Stomach (tissue), 9 donors: ENCODE data around the gene TINCR. TPM values are rescaled to one million over a fixed set of nuclear protein-coding genes. Genes with fewer than 3 reads are reported as not detected.

Experiments
- DNase-seq, 2 donors: peaks; one replicate each; pipeline versions ENCODE4 v3.0.0 to v3.0.0-alpha.2; 2013 to 2019
- H3K27ac ChIP-seq, 5 donors: fragments of 200-600 bp in 4 of 5; sonication (generic) in 4 of 5; one replicate each; pipeline ENCODE4 v1.5.1; 2013 to 2019; ENCODE audit warnings: mild to moderate bottlenecking in 1 of 5, moderate library complexity in 1 of 5
- H3K27me3 ChIP-seq, 3 donors: fragments of 200-600 bp; sonication (generic); one replicate each; pipeline ENCODE4 v1.5.1; 2017 to 2019; ENCODE audit warnings: mixed run types in 1 of 3
- H3K36me3 ChIP-seq, 4 donors: fragments of 200-600 bp; sonication (generic); 1 replicate in 3 of 4; 2 replicates in 1 of 4; pipeline ENCODE4 v1.5.1; 2016 to 2019
- H3K4me1 ChIP-seq, 4 donors: fragments of 200-600 bp; sonication (generic); one replicate each; pipeline ENCODE4 v1.5.1; 2016 to 2019
- H3K4me3 ChIP-seq, 4 donors: fragments of 200-600 bp; sonication (generic) in 3 of 4; one replicate each; pipeline ENCODE4 v1.5.1; 2016 to 2019; ENCODE audit warnings: mild to moderate bottlenecking in 1 of 4
- H3K9me3 ChIP-seq, 4 donors: fragments of 200-600 bp; sonication (generic); one replicate each; pipeline ENCODE4 v1.5.1; 2016 to 2019
- CTCF ChIP-seq, 7 experiments: fragments of 450-650 bp in 4 of 7; fragments of 200-600 bp in 3 of 7; sonication (generic) in 3 of 7; IDR thresholded peaks; one replicate each; pipeline ENCODE4 v1.5.1; 2016 to 2019; ENCODE audit warnings: antibody characterized with exemption in 7 of 7, control low read depth in 2 of 7, mild to moderate bottlenecking in 1 of 7
- EP300 ChIP-seq: sonication (generic); formaldehyde crosslinking; IDR thresholded peaks from one replicate; pipeline ENCODE4 v1.6.1; 2017; ENCODE audit warnings: antibody characterized with exemption
- POLR2A ChIP-seq, 4 donors: fragments of 450-650 bp; IDR thresholded peaks; one replicate each; pipeline ENCODE4 v1.6.1; 2016; ENCODE audit warnings: antibody characterized with exemption in 4 of 4, control low read depth in 2 of 4, mild to moderate bottlenecking in 1 of 4, moderate library complexity in 1 of 4
- POLR2AphosphoS5 ChIP-seq, 3 donors: sonication (generic); formaldehyde crosslinking; IDR thresholded peaks; one replicate each; pipeline ENCODE4 v1.6.1; 2016; ENCODE audit warnings: antibody characterized with exemption in 3 of 3
- WGBS, 5 donors: extraction: QIAGEN DNeasy Blood & Tissue Kit in 3 of 5; methylation state at CpG; one replicate each; pipeline versions ENCODE4 v1.1.5 to v1.1.7; 2013 to 2018; 5-methylcytosine and 5-hydroxymethylcytosine counted together
- intact Hi-C: fragments of 100-400 bp; cut with DNase I; formaldehyde crosslinking; loops from one replicate; pipeline ENCODE4 v1.15.1; 2023; ENCODE audit warnings: low total_unique reads
- polyA plus RNA-seq, 3 donors: library from polyadenylated mRNA; stranded (reverse); fragments of 200-250 nt; gene quantifications; one replicate each; pipeline ENCODE4 v1.2.3, GENCODE V29; 2013
- total RNA-seq, 5 donors: library from RNA; depleted of rRNA; stranded (reverse); fragments of >200 nt; gene quantifications; one replicate each; pipeline versions ENCODE4 v1.1.0 to v1.2.3, GENCODE V29; 2014 to 2016
- donor health status: healthy with polysubstance abuse.
- donor health status: Bipolar disorder and iron deficiency.
- donor health status: healthy.

TINCR gene
- total and polyA plus RNA-seq, 8 donors: 0.15 to 14.2 (median 0.19) TPM; not detected in 4

GRCh38 chr19:5526691-5527090 lies 41.1 kb downstream of the TINCR start:
- Histone ChIP-seq H3K27me3 (peaks cover 0 to 69% (median 0%) of the 10 kb centered on the region in 3 donors), H3K36me3 (no peaks in the 10 kb centered on the region), H3K9me3 (no peaks in the 10 kb centered on the region), H3K4me1 (no peaks in the 10 kb centered on the region), H3K27ac (no peak overlapping the region), H3K4me3 (no peak overlapping the region)
- 83 to 89% (median 84%) methylated on average over 5 to 6 of the region's 6 CpGs for WGBS, 5 donors
- no peak for DNase-seq
- no peak for TF ChIP-seq POLR2AphosphoS5 (IDR thresholded peaks at IDR 0.05)
- no peak for TF ChIP-seq POLR2A (IDR thresholded peaks at IDR 0.05)
- TF ChIP-seq EP300: no peak
- no peak for TF ChIP-seq CTCF (IDR thresholded peaks at IDR 0.05)
- intact Hi-C loops: no loop called here

- DNase-seq: no peak
- 59 to 72% (median 67%) methylated on average over 6 of the region's 6 CpGs for WGBS, 5 donors
- intact Hi-C loops: no loop called here
Measured at GRCh38 chr19:5524081-5524480, 43.7 kb downstream of the TINCR start.

GRCh38 chr19:5522106-5522505 lies 45.6 kb downstream of the TINCR start:
- intact Hi-C loops: no loop called here
- peaks cover 0 to 61% (median 0%) of the 10 kb centered on the region in 3 donors for H3K27me3 ChIP-seq
- WGBS, 5 donors: 56 to 65% (median 61%) methylated on average over 11 of the region's 11 CpGs
- no peak overlapping the region for H3K4me3 ChIP-seq
- peaks cover 0 to 15% (median 4%) of the 10 kb centered on the region in 4 donors for H3K9me3 ChIP-seq
- no peaks in the 10 kb centered on the region for H3K4me1 ChIP-seq
- DNase-seq: no peak
- TF ChIP-seq POLR2AphosphoS5 (IDR thresholded peaks at IDR 0.05): no peak
- TF ChIP-seq POLR2A (IDR thresholded peaks at IDR 0.05): no peak
- TF ChIP-seq EP300: no peak
- TF ChIP-seq CTCF (IDR thresholded peaks at IDR 0.05): no peak
- H3K36me3 ChIP-seq: no peaks in the 10 kb centered on the region
- no peak overlapping the region for H3K27ac ChIP-seq

More at GRCh38 chr19:5524081-5524480, 43.7 kb downstream of the TINCR start:
- no peaks in the 10 kb centered on the region for H3K36me3 ChIP-seq
- no peak overlapping the region for H3K27ac ChIP-seq
- no peak for TF ChIP-seq EP300
- TF ChIP-seq POLR2AphosphoS5 (IDR thresholded peaks at IDR 0.05): no peak
- TF ChIP-seq CTCF (IDR thresholded peaks at IDR 0.05): no peak
- no peak for TF ChIP-seq POLR2A (IDR thresholded peaks at IDR 0.05)
- H3K27me3 ChIP-seq: peaks cover 0 to 77% (median 0%) of the 10 kb centered on the region in 3 donors
- no peaks in the 10 kb centered on the region for H3K4me1 ChIP-seq
- no peak overlapping the region for H3K4me3 ChIP-seq
- peaks cover 0 to 7% (median 3%) of the 10 kb centered on the region in 4 donors for H3K9me3 ChIP-seq

GRCh38 chr19:5520501-5520900 lies 47.3 kb downstream of the TINCR start:
- Histone ChIP-seq H3K9me3 (peaks cover 0 to 31% (median 19%) of the 10 kb centered on the region in 4 donors), H3K27me3 (peaks cover 0 to 46% (median 0%) of the 10 kb centered on the region in 3 donors), H3K4me3 (no peak overlapping the region), H3K27ac (no peak overlapping the region), H3K4me1 (no peaks in the 10 kb centered on the region), H3K36me3 (no peaks in the 10 kb centered on the region)
- no peak for TF ChIP-seq CTCF (IDR thresholded peaks at IDR 0.05)
- TF ChIP-seq POLR2A (IDR thresholded peaks at IDR 0.05): no peak
- no peak for TF ChIP-seq EP300
- 83 to 94% (median 92%) methylated on average over 4 of the region's 4 CpGs for WGBS, 5 donors
- DNase-seq: no peak
- intact Hi-C loops: no loop called here
